ENCODE results near the gene CNGB1.
"Not testable (repeated sequence)": the region's sequence is repeated elsewhere in the genome, so short reads cannot be mapped to it uniquely, and the experiment has no call there.

DNA sequence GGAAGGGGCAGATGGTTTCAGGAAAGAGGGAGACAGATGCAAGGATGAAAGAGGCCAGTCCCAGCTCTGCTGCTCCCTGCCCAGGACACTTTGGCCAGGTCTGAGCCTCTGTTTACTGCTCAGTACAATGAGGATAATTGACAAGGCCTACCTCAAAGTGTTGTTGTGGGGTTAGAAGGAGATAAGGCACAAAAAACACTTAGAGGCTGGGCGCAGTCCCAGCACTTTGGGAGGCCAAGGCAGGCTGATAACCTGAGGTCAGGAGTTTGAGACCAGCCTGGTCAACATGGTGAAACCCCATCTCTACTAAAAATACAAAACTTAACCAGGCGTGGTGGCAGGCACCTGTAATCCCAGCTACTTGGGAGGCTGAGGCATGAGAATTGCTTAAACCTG lies 7.1 kb upstream of the CNGB1 start:
- not testable (repeated sequence) for TF ChIP-seq CTCF, POLR2A (IDR thresholded peaks at IDR 0.05)

All from uterus (tissue), 2 donors.